Spleen (tissue), 11 donors: Measurements from ENCODE around the gene DAB2IP. TPM values are rescaled to one million over a fixed set of nuclear protein-coding genes. Genes with fewer than 3 reads are reported as not detected.

Source experiments
- DNase-seq: peaks from one replicate; pipeline ENCODE4 v3.0.0-alpha.2; 2020
- H3K27ac ChIP-seq, 8 donors: fragments of 200-600 bp; sonication (generic) in 7 of 8; 1 replicate in 4 of 8; 2 replicates in 4 of 8; pipeline versions ENCODE4 v1.5.0 to v1.8.0; 2016 to 2021; ENCODE audit warnings: inconsistent platforms in 4 of 8, mild to moderate bottlenecking in 4 of 8, moderate library complexity in 1 of 8
- H3K27me3 ChIP-seq, 7 donors: fragments of 200-600 bp; sonication (generic) in 6 of 7; replicated peaks in 1 of 7; 1 replicate in 4 of 7; 2 replicates in 3 of 7; pipeline versions ENCODE4 v1.5.0 to v1.8.0; 2016 to 2021; ENCODE audit warnings: inconsistent platforms in 3 of 7, mild to moderate bottlenecking in 1 of 7
- H3K36me3 ChIP-seq, 6 donors: fragments of 200-600 bp; sonication (generic) in 5 of 6; 1 replicate in 4 of 6; 2 replicates in 2 of 6; pipeline versions ENCODE4 v1.5.0 to v1.8.0; 2016 to 2021; ENCODE audit warnings: inconsistent platforms in 2 of 6
- H3K4me1 ChIP-seq, 6 donors: fragments of 200-600 bp; sonication (generic) in 5 of 6; 1 replicate in 3 of 6; 2 replicates in 3 of 6; pipeline versions ENCODE4 v1.5.0 to v1.8.0; 2016 to 2021; ENCODE audit warnings: inconsistent platforms in 3 of 6
- H3K4me3 ChIP-seq, 8 donors: fragments of 200-600 bp; sonication (generic) in 7 of 8; 1 replicate in 4 of 8; 2 replicates in 4 of 8; pipeline versions ENCODE4 v1.5.0 to v1.8.0; 2016 to 2021; ENCODE audit warnings: inconsistent platforms in 4 of 8, mild to moderate bottlenecking in 4 of 8, moderate library complexity in 2 of 8
- H3K9me3 ChIP-seq, 8 donors: fragments of 200-600 bp; sonication (generic) in 7 of 8; 1 replicate in 4 of 8; 2 replicates in 4 of 8; pipeline versions ENCODE4 v1.5.0 to v1.8.0; 2016 to 2021; ENCODE audit warnings: inconsistent platforms in 4 of 8
- CTCF ChIP-seq, 11 experiments: fragments of 200-600 bp in 7 of 11; fragments of 450-650 bp in 4 of 11; sonication (generic) in 4 of 11; IDR thresholded peaks in 8 of 11; conservative IDR thresholded peaks in 3 of 11; 1 replicate in 7 of 11; 2 replicates in 4 of 11; pipeline versions ENCODE4 v1.4.0 to v1.8.0; 2016 to 2021; ENCODE audit warnings: antibody characterized with exemption in 11 of 11, inconsistent platforms in 4 of 11, mild to moderate bottlenecking in 1 of 11
- POLR2A ChIP-seq, 3 donors: fragments of 450-650 bp; IDR thresholded peaks; one replicate each; pipeline ENCODE4 v1.5.1; 2017; ENCODE audit warnings: antibody characterized with exemption in 3 of 3, mild to moderate bottlenecking in 1 of 3
- POLR2AphosphoS5 ChIP-seq, 3 donors: sonication (generic); formaldehyde crosslinking; IDR thresholded peaks; one replicate each; pipeline ENCODE4 v1.5.1; 2017; ENCODE audit warnings: antibody characterized with exemption in 3 of 3
- WGBS, 5 donors: extraction: QIAGEN DNeasy Blood & Tissue Kit in 3 of 5; methylation state at CpG; one replicate each; pipeline versions ENCODE4 v1.1.5 to v1.1.7; 2013 to 2018; 5-methylcytosine and 5-hydroxymethylcytosine counted together
- intact Hi-C: fragments of 100-400 bp; cut with DNase I; formaldehyde crosslinking; loops from one replicate; pipeline ENCODE4 v1.15.0; 2023; ENCODE audit warnings: low total_unique reads
- polyA plus RNA-seq, 3 donors: library from polyadenylated mRNA; stranded (reverse); fragments of 200-250 nt; gene quantifications; one replicate each; pipeline ENCODE4 v1.2.1, GENCODE V29; 2013
- total RNA-seq, 7 donors: library from RNA; depleted of rRNA in 3 of 7; stranded (reverse); fragments of >200 nt in 3 of 7; fragmentation: NEBNext Ultra II Directional in 4 of 7; extraction: Animal tissue kit (Norgen Biotek cat#: 25700) in 4 of 7; gene quantifications; one replicate each; pipeline versions ENCODE4 v1.1.0 to v1.2.1, GENCODE V29; 2016 to 2021
- donor health status: healthy with polysubstance abuse.
- donor health status: DM: no; HTN: no; CAD: no; lungs with moderate emphysema.
- donor health status: DM: no; HTN: no; CAD: no.
- donor health status: Bipolar disorder and iron deficiency.
- donor health status: healthy.
- donor health status: DM: no; HTN: no; CAD: no.
- donor health status: DM: yes; HTN: yes; CAD: no.

DAB2IP gene
- total and polyA plus RNA-seq, 10 donors = 5.0 to 83.0 (median 38.1) TPM

GRCh38 chr9:121820286-121821005, 169.0 kb downstream of the DAB2IP start:
- 85 to 94% (median 91%) methylated on average over 11 of the region's 11 CpGs for WGBS, 5 donors
- no peak for DNase-seq

GRCh38 chr9:121821326-121821725, 169.9 kb downstream of the DAB2IP start:
- Histone ChIP-seq H3K4me1 (peaks cover 0 to 33% (median 4%) of the 10 kb centered on the region in 6 donors), H3K36me3 (no peaks in the 10 kb centered on the region), H3K27ac (no peak overlapping the region), H3K9me3 (no peaks in the 10 kb centered on the region), H3K4me3 (no peak overlapping the region), H3K27me3 (no peaks in the 10 kb centered on the region)
- TF ChIP-seq POLR2AphosphoS5 (IDR thresholded peaks at IDR 0.05) (no peak), POLR2A (IDR thresholded peaks at IDR 0.05) (no peak)
- WGBS, 5 donors = 85 to 97% (median 94%) methylated on average over 5 of the region's 5 CpGs
- no peak for DNase-seq
- intact Hi-C loops = no loop called here

More at GRCh38 chr9:121820286-121821005, 169.0 kb downstream of the DAB2IP start:
- Histone ChIP-seq H3K27ac (no peak overlapping the region), H3K27me3 (no peaks in the 10 kb centered on the region), H3K9me3 (no peaks in the 10 kb centered on the region), H3K4me1 (peaks cover 0 to 29% (median 4%) of the 10 kb centered on the region in 6 donors), H3K4me3 (no peak overlapping the region), H3K36me3 (no peaks in the 10 kb centered on the region)
- intact Hi-C loops = no loop called here
- TF ChIP-seq POLR2A (IDR thresholded peaks at IDR 0.05) (no peak), CTCF (IDR thresholded peaks at IDR 0.05 in 8 of 11, conservative IDR thresholded peaks at IDR 0.05 in 3 of 11) (no peak), POLR2AphosphoS5 (IDR thresholded peaks at IDR 0.05) (no peak)

- H3K27ac ChIP-seq = peak overlapping the region in 2 of 8 donors; percentile 5 to 9
- no peak overlapping the region for H3K4me3 ChIP-seq
- no peaks in the 10 kb centered on the region for H3K36me3 ChIP-seq
- DNase-seq = no peak
- TF ChIP-seq POLR2AphosphoS5 (IDR thresholded peaks at IDR 0.05) (peak in 2 of 3 donors; percentile 36 to 53), CTCF (IDR thresholded peaks at IDR 0.05 in 8 of 11, conservative IDR thresholded peaks at IDR 0.05 in 3 of 11) (no peak)
- intact Hi-C loops = no loop called here
- H3K9me3 ChIP-seq = no peaks in the 10 kb centered on the region
- WGBS, 5 donors = 70 to 86% (median 76%) methylated on average over 31 to 34 of the region's 34 CpGs
- H3K4me1 ChIP-seq = peaks cover 0 to 34% (median 4%) of the 10 kb centered on the region in 6 donors
- H3K27me3 ChIP-seq = no peaks in the 10 kb centered on the region
These were observed 171.0 kb downstream of the DAB2IP start for GRCh38 chr9:121822093-121823085.

GRCh38 chr9:121823451-121824169, 172.2 kb downstream of the DAB2IP start:
- Histone ChIP-seq H3K4me1 (peaks cover 0 to 43% (median 4%) of the 10 kb centered on the region in 6 donors), H3K9me3 (no peaks in the 10 kb centered on the region), H3K36me3 (no peaks in the 10 kb centered on the region), H3K27ac (no peak overlapping the region), H3K4me3 (no peak overlapping the region), H3K27me3 (no peaks in the 10 kb centered on the region)
- intact Hi-C loops = no loop called here
- no peak for TF ChIP-seq POLR2AphosphoS5 (IDR thresholded peaks at IDR 0.05)
- no peak for TF ChIP-seq POLR2A (IDR thresholded peaks at IDR 0.05)
- no peak for TF ChIP-seq CTCF (IDR thresholded peaks at IDR 0.05 in 8 of 11, conservative IDR thresholded peaks at IDR 0.05 in 3 of 11)
- DNase-seq = no peak
- 93 to 97% (median 95%) methylated on average over 13 of the region's 13 CpGs for WGBS, 5 donors
